KG1 (cell line): Measurements from ENCODE around the gene ANKRD27.
"Not testable (repeated sequence)": the region's sequence is repeated elsewhere in the genome, so short reads cannot be mapped to it uniquely, and the experiment has no call there.

Experiments
- DNase-seq: peaks from one replicate; lab custom pipeline; 2025; lab: John Stamatoyannopoulos, UW

Gene ANKRD27

GRCh38 chr19:32688311-32688710, 13.3 kb upstream of the ANKRD27 start:
- no peak for DNase-seq

DNA sequence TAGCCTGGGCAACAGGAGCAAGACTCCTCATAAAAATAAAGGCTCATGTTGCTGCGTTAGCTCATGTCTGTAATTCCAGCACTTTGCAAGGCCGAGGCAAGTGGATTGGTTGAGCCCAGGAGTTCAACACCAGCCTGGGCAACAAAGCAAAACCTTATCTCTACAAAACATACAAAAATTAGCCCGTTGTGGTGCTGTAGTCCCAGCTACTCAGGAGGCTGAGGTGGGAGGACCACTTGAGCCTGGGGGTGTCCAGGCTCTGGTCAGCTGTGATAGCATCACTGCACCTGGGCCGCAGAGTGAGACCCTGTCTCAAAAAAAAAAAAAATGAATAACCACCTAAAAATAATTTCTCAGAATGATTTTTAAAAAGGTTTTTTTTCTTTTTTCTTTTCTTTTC, 12.7 kb upstream of the ANKRD27 start:
- DNase-seq: no peak

DNA sequence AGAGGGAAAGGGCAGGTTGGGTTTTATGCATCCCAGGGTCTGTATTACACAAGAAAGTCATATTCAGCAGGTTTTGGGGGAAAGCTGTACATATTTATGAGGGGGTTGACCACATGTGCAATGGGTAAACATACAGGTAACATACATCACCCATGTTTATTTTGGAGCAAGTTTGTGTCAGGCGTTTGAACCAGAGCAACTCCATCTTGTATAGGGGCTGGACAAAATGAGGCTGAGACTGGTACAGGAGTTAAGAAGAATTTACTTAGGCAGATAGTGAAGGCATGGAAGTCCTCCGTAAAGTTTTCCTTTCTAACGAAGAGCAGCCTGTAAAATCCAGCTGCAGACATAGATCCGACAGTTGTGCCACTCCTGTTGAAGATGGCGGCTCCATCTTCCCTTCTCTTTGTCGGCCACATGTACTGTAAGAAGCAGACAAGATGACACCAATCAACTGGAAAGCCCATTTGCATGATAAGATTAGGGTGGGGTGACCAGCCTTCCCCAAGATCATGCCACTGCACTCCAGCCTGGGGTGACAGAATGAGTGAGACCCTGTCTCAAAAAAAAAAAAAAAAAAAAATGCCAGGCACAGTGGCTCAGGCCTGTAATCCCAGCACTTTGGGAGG, 12.0 kb upstream of the ANKRD27 start:
- DNase-seq: no peak

DNA sequence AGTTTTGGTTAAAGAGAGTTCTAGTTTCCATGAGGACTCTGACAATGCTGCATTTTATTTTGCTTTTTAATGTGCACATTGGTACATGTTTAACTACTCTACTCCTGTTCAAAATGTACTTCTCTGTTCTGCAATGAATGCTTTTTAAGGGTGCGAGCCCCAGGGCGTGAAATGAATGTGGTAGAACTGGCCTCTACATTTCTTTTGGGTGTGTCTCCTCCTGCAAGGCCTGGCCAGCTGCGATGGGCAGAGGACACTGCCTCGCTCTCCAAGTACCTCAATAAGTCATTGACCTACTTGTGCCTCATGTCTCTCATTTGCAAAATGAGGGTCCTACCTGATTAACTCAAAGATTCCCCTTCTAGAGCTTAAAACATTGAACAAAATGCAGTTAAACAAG, 7.3 kb upstream of the ANKRD27 start:
- DNase-seq: no peak

DNA sequence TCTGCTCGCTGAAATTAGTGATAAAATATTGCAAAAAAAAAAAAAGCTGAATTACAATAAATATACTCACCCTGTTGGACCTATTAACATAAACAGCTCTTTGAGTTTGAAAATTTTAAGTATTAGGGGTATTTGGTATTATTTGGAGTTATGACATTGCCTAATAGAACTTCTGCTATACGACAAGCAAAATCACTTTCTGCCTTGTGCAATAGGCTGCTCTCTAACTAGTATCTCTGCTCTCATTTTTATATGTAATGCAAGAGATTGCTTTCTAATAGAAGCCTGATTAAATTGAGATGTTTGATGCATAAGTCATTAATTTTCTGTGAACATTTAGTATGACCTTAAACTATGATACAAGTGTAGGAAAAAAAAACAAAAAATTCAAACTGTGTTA, 6.0 kb upstream of the ANKRD27 start:
- no peak for DNase-seq

DNA sequence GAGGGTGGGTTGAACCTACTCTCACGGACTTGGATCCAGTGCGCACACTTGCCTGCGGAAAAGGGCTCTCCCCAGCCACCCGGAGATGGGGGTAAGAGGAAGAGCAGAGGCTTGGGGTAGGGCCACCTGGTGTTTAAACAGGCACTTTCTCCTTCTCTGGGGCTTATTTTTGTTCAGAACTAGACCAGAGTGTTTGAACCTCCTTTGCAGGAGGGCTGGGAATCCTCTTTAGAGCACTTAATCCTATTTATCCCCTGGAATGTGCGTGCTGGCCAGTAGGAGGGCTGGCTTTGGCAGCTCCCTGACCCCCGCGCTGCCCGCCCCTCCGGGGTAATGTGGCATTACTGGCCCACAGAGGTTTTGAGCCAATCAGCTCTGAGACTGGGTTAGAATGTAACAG, 2.7 kb upstream of the ANKRD27 start:
- DNase-seq: no peak

DNA sequence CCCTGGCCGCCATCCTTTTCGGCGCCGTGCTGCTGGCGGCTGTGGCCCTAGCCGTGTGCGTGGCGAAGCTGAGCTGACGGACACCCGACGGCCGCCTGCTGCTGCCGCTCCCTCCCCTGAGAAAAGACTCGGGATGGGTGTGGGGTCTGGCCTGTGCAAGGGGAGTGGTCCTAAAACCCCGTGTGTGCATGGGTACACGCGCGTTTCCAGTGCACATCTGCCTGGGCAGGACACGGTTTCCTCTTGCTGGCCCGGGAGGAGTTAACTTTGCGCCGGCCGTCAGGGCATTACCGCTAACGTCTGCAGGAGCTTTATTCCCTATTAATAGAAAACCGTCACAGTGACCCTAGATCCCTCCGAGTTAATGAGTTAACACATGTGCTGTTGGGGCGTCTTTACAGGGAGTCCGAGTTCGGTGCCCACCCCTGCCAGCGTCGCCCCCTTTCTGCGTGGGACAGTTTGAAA, 1.9 kb upstream of the ANKRD27 start:
- no peak for DNase-seq

DNA sequence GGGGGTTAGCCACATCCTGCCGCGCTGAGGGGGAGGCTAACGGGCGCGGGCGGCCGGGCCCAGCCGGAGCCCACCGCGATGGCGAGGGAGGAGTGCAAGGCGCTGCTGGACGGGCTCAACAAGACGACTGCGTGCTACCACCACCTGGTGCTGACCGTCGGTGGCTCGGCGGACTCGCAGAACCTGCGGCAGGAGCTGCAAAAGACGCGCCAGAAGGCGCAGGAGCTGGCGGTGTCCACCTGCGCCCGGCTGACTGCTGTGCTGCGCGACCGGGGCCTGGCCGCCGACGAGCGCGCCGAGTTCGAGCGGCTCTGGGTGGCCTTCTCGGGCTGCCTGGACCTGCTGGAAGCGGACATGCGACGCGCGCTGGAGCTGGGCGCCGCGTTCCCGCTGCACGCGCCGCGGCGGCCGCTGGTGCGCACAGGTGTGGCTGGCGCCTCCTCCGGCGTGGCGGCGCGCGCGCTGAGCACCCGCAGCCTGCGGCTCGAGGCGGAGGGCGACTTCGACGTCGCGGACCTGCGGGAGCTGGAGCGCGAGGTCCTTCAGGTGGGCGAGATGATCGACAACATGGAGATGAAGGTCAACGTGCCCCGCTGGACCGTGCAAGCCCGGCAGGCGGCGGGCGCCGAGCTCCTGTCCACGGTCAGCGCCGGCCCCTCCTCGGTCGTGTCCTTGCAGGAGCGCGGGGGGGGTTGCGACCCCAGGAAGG, 1.4 kb upstream of the ANKRD27 start:
- DNase-seq: no peak

- DNase-seq: no peak
These were observed 773 bp upstream of the ANKRD27 start, which contains the start of gene RGS9BP for GRCh38 chr19:32675720-32676185. Gene RGS9BP (plus strand): TSS chr19:32675848. CDS start chr19:32676264, 416 bp downstream.

- DNase-seq: no peak
These were observed 638 bp downstream of the ANKRD27 start for GRCh38 chr19:32674153-32674930.

DNA sequence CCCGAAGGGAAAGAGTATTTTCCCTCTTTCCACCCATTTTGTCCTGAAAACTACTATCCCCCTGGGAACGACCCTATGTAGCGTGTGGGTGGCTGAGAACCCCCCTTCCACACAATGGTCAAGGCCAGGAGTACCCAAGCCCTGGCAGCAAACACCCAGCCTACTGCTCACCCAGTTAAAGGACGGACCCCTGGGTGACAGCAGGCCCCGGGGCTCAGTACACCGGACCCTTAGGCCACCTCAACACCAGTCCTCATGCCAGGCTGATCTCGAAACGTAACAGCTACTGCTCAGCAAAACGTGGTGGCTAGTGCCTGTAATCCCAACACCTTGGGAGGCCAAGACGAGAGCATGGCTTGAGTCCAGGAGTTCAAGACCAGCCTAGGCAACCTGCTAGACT, 1.4 kb downstream of the ANKRD27 start:
- no peak for DNase-seq

DNA sequence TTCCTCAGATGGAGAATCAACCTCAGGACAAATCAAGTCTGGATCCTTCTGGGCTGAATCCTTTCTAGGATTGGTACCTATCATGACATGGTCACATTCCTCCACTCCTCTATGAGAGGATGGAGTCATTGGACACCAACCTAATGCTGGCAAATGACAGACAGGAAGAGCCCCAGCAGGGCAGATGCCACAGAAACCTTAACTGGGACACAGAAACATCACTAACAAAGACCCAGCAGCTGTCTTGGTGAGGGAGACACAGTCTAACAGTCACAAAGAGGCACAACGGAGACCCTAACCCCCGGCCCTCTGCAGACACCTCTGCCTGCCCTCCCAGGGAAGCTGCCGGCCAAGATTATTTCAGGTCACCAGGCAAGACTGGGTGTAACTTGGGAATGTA, 2.1 kb downstream of the ANKRD27 start:
- no peak for DNase-seq

GRCh38 chr19:32671883-32672593, 2.9 kb downstream of the ANKRD27 start:
- no peak for DNase-seq

DNA sequence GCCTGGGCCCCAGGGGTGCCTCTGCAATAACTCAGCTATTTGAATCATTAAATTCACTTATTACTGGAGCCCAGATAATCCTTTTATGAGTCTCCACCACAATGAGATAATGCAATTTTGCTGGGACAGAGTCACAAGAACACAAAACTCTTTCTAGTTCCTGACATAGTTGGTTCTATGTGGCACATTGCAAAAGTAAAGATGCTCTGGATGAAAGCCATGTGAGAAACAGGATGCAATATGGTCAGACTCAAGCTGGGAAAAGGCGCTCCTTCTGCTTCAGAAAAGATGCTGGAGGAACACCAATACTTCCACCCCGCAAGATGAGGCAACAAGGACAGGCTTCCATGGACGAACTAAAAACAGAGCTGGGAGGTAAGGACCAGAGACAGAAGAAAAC, 5.7 kb downstream of the ANKRD27 start:
- DNase-seq: no peak

DNA sequence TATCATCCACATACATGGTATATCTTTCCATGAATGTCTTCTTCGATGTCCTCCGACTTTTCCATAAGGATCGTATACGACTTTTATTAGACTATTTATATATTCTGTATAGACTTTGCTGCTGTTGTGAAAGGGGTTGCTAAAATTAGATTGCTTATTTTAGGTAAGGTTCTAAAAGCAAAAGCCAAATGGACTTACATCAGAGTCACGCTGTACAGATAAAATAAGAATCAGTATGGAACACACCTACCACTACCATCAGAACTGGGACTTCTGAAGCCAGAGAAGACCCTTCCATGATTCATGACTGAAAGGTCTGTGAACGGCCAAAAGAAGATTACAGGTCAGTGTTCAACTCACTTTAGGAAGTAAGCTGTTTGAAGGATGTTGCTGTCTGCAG, 8.9 kb downstream of the ANKRD27 start:
- DNase-seq: no peak

- DNase-seq: peak; percentile 3
These were observed 12.8 kb downstream of the ANKRD27 start for GRCh38 chr19:32662186-32662585.

GRCh38 chr19:32661318-32661717, 13.7 kb downstream of the ANKRD27 start:
- no peak for DNase-seq

GRCh38 chr19:32658527-32658926, 16.5 kb downstream of the ANKRD27 start:
- no peak for DNase-seq

DNA sequence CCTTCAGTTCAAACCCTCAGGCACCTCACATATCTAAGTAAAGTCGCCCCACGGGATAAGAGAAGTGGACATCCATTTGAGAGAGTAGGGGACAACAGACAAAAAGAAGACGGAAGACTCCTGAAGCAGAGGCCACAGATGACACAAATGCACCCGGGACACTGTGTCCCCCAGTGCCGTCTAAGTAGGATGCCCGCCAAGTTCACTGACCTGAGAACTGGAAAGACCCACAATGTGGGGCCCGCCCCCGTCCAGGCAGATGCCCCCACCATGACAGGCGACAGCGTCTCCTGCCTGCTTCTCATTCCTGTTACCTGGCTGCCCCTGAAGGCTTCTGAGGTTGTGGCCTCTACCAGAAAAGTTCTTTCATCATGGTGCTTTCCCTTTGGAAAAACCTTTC, 16.9 kb downstream of the ANKRD27 start:
- no peak for DNase-seq

- not testable (repeated sequence) for DNase-seq
These were observed 18.6 kb downstream of the ANKRD27 start for GRCh38 chr19:32656379-32656778.

- no peak for DNase-seq
These were observed 21.4 kb downstream of the ANKRD27 start for GRCh38 chr19:32653599-32653915.

DNA sequence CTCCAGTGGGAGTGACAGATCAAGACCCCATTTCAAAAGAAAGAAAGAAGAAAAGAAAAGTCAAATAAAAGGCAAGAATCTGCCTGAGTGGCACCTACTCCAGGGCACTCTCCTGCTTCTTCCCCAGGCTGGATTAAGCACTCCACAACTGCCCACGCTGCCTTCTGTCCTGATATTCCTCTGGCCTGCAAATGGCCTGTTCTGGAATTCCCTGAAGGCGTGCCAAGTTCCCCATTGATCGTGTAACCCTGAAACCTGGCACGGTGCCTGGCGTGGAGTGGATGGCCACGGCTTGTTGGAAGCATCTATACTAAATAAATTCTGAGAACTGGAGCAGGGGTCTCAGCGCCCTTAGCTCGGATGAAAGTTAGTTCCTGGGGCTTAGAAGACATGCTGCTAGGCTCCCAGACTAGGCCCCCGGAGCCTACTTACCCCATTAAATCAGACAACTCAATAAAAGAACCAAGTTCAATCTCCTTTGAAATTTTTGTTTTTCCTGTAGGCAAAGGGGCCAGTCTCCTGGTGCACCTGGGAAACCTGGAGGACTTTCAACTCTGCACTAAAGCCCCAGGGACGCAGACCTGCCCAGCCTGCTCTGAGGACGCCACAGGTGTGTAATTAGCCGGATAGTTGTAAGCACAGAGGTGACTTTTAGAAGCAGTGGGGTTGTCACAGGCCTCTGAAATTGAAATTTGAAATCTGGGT, 21.9 kb downstream of the ANKRD27 start:
- no peak for DNase-seq
